GM12872 (cell line): ENCODE data around the gene PAPSS2.

Experiments
- TF ChIP-seq, protein P1 (sequence below): IDR thresholded peaks from 3 replicates; pipeline ENCODE4 v1.5.1; 2011; ENCODE audit warnings: low read depth, mild to moderate bottlenecking, low read length, moderate library complexity; ENCODE audit not compliant: insufficient read depth

PAPSS2 gene

DNA sequence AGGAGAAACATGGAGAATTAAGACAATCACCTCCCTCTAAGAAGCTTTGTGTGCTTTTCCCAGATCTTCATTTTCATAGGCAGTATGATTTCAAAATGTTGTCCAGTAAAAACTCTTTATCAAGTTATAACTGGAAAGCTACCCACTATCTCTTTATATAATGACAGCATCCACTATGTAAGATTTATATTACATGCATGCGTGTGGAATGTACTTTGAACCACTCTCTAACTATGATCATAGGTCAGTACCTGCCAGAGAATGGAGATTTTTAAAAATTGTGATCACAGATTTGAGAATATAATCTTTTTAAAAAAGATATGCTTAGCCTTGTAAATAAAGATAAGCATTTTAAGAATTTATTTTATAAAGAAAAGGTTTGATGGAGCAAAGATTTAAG, 17.9 kb downstream of the PAPSS2 start:
- TF ChIP-seq, protein P1, sequence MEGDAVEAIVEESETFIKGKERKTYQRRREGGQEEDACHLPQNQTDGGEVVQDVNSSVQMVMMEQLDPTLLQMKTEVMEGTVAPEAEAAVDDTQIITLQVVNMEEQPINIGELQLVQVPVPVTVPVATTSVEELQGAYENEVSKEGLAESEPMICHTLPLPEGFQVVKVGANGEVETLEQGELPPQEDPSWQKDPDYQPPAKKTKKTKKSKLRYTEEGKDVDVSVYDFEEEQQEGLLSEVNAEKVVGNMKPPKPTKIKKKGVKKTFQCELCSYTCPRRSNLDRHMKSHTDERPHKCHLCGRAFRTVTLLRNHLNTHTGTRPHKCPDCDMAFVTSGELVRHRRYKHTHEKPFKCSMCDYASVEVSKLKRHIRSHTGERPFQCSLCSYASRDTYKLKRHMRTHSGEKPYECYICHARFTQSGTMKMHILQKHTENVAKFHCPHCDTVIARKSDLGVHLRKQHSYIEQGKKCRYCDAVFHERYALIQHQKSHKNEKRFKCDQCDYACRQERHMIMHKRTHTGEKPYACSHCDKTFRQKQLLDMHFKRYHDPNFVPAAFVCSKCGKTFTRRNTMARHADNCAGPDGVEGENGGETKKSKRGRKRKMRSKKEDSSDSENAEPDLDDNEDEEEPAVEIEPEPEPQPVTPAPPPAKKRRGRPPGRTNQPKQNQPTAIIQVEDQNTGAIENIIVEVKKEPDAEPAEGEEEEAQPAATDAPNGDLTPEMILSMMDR = no peak

DNA sequence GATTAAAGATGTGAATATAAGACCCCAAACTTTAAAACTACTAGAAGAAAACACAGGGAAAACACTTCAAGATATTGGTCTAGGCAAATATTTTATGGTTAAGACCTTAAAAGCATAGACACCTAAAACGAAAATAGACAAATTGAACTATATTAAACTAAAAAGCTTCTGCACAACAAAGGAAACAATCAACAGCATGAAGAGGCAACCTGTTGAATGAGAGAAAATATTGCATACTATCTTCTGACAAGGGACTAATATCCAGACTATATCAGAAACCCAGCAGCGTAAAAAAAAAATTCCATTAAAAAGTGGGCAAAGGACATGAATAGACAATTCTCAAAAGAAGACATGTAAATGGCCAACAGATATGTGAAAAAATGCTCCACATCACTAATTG, 18.6 kb downstream of the PAPSS2 start:
- TF ChIP-seq, protein P1 = no peak

DNA sequence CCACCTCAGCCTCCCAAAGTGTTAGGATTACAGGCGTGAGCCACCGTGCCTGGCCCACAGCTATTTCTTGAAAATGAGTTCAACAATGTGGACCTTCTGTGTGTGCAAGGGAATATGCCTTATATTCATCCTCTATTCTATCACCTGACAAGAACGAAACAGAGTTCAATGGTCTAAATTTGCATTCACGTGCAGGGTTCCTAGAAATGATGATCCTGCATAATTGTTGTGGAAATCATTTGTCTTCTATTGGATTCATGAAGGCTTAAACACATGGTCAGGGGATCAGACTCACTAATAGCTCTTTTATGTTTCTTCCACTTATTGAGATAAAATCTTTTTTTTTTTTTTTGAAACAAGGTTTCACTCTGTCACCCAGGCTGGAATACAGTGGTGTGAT, 23.7 kb downstream of the PAPSS2 start:
- TF ChIP-seq, protein P1 = no peak

DNA sequence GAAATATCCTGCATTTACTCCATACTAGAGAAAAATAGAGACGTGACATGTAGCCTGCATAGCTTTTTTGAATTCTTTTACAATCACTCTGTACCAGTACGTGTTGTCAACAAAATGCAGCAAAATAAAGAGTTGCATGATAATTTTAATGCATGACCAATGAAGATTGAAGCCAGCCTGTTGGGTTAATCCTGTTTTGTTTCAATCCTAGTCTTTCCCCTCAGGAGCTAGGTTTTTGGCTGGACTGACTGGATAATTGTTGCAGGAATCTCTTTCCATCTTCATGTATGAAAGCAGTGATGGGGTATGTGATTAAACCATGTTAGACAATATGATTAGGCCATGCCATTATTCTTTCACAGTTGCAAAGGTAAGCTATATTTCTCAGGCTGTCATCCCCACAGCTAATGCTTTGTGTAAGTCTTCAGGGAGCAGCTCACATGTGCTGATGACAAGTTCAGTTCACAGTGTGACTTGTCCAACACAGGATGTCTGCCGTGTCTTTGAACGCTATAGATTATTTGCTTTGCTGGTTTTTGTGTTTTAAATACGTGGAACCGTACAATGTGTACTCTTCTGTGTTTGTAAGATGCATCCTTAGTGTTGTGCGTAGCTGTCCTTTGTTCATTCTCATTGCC, 24.4 kb downstream of the PAPSS2 start:
- TF ChIP-seq, protein P1 = no peak

DNA sequence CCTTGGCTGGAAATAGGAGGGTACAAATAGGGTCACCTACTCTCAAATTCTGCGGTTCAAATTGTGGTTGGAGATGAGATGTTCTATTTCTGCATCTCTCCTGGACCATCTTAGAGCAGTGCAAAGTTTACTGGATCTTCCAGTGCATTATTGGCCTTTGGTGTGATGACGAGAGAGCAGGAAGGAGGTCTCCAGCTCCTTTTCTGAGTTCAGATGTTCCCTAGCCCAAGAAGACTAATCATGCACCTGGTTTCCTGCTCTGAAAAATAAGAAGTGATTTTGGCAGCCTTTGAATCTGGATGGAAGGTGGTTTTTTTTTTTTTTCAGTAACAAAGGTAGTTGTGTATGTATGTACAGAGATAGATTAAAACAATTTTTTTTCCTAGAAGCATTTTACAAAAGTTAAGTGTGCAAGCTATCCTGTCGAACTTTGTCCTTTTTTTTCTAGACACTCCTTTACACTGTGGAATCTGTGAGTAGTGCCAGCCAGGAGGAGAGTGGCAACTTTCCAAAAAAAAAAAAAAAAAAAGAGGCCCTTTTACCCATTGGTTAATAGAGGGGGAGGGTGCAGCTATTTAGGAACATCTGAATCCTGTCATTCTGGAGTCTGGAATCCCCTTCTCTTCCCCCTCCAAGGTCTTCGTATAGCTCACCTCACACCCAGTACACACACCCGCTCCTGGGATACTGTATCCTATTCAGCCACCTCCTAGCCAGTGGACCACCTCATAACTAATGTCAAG, 26.3 kb downstream of the PAPSS2 start:
- TF ChIP-seq, protein P1 = no peak

DNA sequence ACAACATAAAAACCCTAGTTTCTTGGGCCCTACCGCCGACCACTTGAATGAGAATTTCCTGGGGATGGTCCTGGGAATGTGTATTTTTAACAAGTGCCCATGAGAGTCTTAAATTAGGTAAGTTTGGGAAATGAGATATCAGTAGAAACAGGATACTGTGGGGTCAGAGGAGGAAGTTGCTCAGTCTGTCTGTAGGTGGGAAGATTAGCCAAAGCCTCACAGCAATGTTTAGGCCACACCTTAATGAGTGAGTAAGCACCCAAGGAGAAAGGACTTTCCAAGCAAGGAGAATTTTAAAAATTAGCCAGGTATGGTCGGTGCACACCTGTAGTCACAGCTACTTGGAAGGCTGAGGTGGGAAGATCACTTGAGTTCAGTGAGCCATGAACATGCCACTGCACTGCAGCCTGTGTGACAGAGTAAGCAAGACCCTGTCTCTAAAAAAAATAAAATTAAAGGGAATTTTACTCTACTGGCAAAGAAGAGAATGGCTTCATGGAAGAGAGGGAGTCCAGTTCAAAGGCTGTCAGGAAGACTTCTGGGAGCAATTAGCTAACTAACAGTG, 31.9 kb downstream of the PAPSS2 start:
- TF ChIP-seq, protein P1 = no peak

DNA sequence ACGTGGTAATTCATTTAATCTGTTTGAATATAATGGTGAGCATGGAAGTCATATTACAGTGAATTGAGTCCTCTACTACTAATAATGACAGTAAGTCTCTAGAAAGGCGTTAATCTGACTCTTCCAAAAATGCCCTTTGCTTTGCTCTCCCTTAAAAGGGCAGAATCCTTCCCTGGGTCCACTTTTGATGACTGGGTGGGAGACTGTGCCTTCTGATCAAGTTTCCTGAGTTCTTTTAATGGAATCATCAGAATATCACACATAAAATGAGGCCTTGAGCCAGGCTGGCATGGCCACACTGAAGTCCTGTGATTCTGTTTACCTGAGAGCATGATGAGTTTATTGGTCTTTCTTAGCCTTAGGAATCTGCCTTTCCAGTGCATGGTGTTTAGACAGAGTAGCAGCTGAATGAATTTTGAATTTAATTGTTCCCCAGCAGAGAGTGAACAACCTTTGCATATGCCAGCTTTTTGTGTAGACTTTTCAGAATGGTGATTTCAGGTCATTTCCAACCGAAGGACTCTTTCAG, 33.3 kb downstream of the PAPSS2 start:
- TF ChIP-seq, protein P1 = no peak
